Measurements from ENCODE around the gene S100A9.
"Not testable (repeated sequence)": the region's sequence is repeated elsewhere in the genome, so short reads cannot be mapped to it uniquely, and the experiment has no call there.

S100A9 gene

DNA sequence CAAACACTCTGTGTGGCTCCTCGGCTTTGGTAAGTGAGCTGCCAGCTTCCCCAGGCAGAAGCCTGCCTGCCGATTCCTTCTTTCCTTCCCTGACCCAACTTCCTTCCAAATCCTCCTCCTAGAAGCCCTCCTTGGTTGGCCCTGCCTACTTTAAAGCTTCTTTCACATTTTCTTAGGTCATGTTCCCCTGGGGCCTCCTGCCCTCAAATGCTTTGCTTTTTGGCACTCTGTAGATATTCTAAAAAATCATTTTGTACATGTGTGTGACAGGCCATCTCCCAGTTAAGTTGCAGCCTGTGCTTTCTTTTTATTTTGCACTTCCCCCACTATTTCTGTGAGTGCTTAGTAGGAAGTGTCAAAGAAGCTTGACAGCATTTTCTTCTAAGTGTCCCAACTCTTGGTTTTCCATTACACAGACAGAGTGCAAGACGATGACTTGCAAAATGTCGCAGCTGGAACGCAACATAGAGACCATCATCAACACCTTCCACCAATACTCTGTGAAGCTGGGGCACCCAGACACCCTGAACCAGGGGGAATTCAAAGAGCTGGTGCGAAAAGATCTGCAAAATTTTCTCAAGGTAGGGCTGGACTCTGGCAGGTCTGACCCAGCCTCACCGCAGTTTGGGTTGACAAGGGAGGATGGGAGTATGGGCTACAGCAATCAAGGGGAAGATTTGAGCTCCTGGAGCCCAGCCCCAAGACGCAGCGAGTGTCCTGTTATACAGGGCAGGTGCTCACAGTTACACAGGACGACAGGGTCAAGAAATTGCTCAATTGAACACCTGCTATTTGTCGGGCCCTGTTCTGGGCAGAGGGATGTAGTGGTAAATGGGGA, at the start of gene S100A9:
S100A9 (plus strand) TSS at position 2 of the 838 bp plus-strand sequence; CDS start at position 432, 430 bp downstream.
- no peak for DNase-seq (ENCODE audit: low read depth in 2 of 2, low spot score in 1 of 2)

DNA sequence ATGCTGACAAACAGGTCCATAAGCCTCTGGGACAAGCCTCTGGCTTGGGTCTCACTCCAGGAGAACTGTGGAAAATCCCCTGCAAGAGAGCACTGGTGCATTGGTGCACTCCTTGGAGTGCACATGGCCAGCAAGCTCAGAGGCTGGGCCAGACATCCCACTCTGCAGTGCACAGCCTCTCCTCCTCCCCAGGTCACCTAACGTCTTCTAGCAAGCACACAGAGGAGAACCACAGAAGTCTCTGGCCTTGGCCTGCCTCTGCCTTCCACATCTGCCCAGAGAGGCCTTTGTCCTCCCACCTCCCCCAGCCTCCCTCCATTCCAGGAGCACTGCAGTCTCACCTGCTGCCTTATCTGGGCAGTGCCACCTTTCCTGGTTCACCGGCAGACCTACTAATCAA, 49.1 kb upstream of the S100A9 start:
- DNase-seq (ENCODE audit: low read depth in 2 of 2, low spot score in 1 of 2), result no peak

DNA sequence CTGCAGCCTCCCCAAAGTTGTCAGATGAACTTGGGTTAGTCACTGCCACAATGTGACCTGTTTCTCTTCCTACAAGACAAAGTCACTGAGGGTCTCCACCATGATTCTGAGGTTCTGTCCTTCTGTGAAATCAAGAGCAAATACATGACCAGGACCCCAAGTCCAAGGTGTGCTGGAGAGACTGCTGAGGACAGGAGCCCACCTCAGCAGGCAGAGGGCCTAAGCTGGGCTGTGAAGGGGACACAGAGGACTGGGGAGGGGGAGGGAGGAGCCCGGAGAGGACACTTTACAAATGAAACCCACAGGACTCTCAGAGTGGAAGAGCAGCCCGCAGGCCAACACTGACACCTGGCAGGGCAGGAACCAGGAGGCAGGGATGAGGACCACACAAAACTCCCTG, 48.2 kb upstream of the S100A9 start:
- no peak for DNase-seq (ENCODE audit: low read depth in 2 of 2, low spot score in 1 of 2)

DNA sequence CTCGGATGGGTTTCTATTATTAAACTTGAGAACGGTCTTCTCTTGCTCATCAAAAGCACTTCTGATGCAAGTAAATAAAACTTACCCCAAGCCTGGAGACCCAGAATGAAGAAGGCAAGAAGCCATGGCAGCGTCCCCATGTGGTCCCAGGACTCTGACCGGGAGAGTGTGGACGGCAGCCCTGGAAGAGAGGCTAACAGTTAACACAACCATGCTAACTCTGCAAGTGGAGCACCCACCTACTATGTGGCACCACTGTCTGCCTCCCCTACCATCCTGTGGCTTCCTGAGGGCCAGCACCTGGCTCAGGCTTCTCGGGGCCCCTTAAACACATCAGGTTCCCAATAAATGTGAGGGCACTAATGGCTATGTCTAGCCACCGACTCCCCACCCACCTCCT, 47.1 kb upstream of the S100A9 start:
- no peak for DNase-seq (ENCODE audit: low read depth in 2 of 2, low spot score in 1 of 2)

DNA sequence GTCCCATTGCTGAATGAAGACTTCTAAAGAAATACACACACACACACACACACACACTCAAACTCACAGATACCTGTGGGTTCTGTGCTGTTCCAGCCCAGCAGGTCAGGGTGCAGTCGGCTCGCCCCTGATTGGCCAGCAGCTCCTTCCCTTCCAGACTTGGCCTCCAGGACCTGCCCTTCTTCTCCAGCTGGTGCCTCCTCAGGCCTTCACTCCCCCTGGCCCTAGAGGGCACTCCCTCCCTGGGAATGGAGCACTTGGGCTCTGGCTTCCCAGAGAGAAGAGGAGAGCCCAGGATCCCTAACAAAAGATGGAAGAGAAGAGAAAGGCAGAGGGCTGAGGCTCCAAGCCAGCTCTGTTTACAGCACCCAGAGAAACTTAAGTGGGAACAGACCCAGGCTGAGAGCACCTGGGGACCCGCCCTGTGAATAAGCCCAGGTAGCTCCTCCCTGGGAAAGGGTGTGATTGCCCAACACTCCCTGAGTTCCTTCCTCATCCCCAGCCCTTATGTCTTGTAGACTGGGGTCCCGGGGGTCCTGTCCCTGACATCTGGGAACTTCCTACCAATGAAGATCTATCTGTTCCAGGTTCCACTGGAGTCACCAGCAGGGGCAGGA, 45.0 kb upstream of the S100A9 start, which contains the start of gene PGLYRP3:
PGLYRP3 (minus strand) TSS at position 383 of the 617 bp plus-strand sequence. CDS start 2,287 bp downstream, outside the sequence.
- no peak for DNase-seq (ENCODE audit: low read depth in 2 of 2, low spot score in 1 of 2)

DNA sequence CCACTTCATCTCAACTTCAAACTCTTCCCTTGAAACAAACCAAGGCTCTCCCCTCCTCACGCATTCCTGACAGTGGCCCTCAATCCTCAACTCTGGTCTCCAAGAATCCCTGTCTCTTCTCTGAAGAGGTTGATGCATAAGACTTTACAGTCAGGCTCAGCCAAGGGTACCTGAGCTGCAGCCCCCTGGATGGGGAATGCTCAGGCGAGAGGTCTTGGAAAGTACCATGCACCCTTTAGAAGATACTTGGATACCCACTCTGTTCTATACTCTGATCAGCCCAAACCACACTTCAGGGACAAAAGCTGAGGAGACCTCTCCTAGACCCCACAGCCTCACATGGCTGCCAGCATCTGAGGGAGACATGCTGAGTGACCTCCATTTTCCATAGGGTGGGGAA, 44.4 kb upstream of the S100A9 start:
- no peak for DNase-seq (ENCODE audit: low read depth in 2 of 2, low spot score in 1 of 2)

DNA sequence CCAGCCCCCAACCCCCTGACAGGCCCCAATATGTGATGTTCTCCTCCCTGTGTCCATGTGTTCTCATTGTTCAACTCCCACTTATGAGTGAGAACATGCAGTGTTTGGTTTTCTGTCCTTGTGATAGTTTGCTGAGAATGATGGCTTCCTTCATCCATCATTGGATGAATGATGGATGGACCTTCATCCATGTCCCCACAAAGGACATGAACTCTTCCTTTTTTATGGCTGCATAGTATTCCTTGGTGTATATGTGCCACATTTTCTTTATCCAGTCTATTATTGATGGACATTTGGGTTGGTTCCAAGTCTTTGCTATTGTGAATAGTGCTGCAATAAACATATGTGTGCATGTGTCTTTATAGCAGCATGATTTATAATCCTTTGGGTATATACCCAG, 43.3 kb upstream of the S100A9 start:
- DNase-seq (ENCODE audit: low read depth in 2 of 2, low spot score in 1 of 2), result not testable (repeated sequence)

GRCh38 chr1:153316013-153316412, 41.6 kb upstream of the S100A9 start:
- not testable (repeated sequence) for DNase-seq (ENCODE audit: low read depth in 2 of 2, low spot score in 1 of 2)

- not testable (repeated sequence) for DNase-seq (ENCODE audit: low read depth in 2 of 2, low spot score in 1 of 2)
Observed at GRCh38 chr1:153318145-153318544, 39.5 kb upstream of the S100A9 start.

GRCh38 chr1:153322568-153322967, 35.1 kb upstream of the S100A9 start:
- no peak for DNase-seq (ENCODE audit: low read depth in 2 of 2, low spot score in 1 of 2)

- DNase-seq (ENCODE audit: low read depth in 2 of 2, low spot score in 1 of 2), result no peak
Observed at GRCh38 chr1:153324912-153325311, 32.7 kb upstream of the S100A9 start.

- DNase-seq (ENCODE audit: low read depth in 2 of 2, low spot score in 1 of 2), result no peak
Observed at GRCh38 chr1:153333902-153334301, 23.8 kb upstream of the S100A9 start.

- DNase-seq (ENCODE audit: low read depth in 2 of 2, low spot score in 1 of 2), result no peak
Observed at GRCh38 chr1:153336650-153337049, 21.0 kb upstream of the S100A9 start.

DNA sequence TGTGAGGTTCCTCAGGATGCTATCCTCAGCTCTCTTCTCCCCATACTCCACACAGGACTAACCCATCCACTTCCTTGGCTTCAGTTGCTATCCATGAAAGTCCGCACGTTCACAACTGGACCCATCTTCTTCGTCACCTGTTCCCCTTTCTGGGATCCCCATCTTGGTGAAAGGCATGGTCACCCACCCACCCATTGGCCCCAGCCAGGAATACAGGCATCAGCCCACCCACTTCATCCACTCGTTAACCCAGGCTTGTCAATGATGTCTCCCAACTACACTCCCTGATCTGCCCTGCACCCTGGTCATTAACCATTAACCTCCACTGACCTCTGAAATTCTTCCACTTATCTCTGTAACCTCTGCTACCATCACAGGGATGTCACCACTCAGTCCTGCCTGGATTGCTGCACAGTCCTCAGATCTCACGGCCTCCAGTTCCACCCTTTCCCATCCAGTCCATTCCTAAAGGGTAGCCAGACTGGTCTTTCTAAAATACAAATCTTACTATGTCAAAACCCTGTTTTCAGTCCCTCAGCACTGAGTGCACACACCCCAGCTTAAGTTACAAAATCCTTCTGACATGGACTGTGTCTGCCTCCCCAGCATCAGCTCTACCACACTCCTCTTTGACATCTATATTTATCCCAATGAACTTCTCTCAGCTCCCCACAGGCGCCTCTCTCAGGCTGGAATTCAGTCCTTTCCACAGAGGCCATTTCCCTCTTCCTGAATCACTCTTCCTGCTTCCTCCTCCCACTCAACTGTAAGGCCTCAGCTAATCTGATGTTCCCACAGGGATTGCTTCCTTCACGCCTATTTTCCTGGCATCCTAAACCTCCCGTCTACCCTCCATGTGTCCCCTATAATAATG, 19.4 kb upstream of the S100A9 start:
- no peak for DNase-seq (ENCODE audit: low read depth in 2 of 2, low spot score in 1 of 2)

- DNase-seq (ENCODE audit: low read depth in 2 of 2, low spot score in 1 of 2), result no peak
Observed at GRCh38 chr1:153339802-153340201, 17.9 kb upstream of the S100A9 start.

DNA sequence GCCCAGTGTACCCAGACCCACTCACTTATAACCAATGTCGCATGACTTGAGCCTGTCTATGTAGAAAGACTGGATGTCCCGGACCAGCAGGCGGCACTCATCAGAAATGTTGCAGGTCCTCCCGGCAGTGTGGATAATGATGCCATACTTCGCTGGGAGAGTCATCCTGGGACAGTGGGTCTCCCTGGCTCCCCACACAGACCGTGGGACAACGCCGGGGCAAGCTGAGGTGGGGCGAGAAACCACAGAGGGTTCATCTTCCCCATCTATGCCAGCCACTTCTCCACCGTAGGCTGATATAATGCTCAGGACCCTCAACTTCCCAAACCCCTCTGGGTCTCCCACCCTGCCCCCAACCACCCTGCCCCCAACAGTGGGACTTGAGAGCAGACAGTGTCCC, 17.3 kb upstream of the S100A9 start:
- no peak for DNase-seq (ENCODE audit: low read depth in 2 of 2, low spot score in 1 of 2)

DNA sequence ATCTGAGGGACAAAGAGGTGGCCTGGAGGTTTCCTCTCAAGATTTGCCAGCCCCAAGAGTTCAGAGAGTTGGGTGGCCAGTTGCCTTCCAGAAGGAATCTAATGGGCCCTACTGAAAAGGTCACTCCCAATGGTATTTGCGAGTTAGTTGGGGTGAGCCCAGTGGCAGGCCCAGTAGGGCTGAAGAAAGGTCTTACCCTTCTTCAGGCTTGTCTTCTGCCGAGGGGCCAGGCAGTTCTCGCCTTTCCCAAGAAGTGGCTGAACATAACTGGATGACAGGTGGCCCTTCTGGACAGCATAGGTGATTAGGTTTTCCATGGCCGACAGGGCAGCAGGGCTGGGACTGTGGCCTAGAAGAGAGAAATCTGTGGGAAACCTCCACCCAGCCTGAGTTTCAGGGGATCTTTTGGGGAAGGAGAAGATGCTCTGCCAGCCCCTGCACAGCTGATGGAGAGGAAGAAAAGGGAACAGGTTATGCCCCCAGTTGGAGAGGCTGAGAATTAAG, 16.2 kb upstream of the S100A9 start:
- no peak for DNase-seq (ENCODE audit: low read depth in 2 of 2, low spot score in 1 of 2)

DNA sequence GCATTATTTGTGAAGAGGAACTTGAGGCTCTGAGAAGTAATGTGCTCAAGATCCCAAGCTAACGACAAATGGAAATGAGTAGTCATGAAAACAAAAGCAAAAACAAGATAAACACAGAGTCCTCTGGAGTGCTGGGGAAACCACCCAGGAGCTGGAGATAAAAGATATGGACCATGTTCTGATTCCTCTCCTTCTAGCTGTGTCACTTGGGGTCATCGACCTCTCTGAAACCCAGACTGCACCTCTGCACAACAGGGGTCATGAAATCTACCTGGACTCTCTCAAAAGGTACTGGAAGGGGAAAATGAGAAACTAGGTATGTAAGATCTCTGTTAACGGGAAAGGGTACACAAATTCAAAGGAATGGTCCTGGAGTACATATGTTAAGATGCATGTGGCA, 15.5 kb upstream of the S100A9 start:
- no peak for DNase-seq (ENCODE audit: low read depth in 2 of 2, low spot score in 1 of 2)

GRCh38 chr1:153343040-153343681, 14.5 kb upstream of the S100A9 start:
- no peak for DNase-seq (ENCODE audit: low read depth in 2 of 2, low spot score in 1 of 2)

- DNase-seq (ENCODE audit: low read depth in 2 of 2, low spot score in 1 of 2), result no peak
Observed at GRCh38 chr1:153343811-153344717, 13.6 kb upstream of the S100A9 start.
